Measurements from ENCODE around the gene RPN2. TPM values are rescaled to one million over a fixed set of nuclear protein-coding genes. Genes with fewer than 3 reads are reported as not detected.

RPN2 gene
- polyA plus RNA-seq, 6 donors from 2014 or later: 190 to 343 (median 199) TPM

Other genes with a start within 250 kb of the RPN2 start
- gene SAMHD1, start 227.6 kb upstream of the RPN2 start, polyA plus RNA-seq (ENCODE audit: low read depth in 6 of 6): 10 to 100 TPM; 13.8 to 25.1 (median 20.1) TPM
- 10 to 100 TPM in 1 of 6 donors, 1 to 10 TPM in 5; 3.3 to 15.4 (median 7.0) TPM for gene RBL1, start 83.3 kb upstream of the RPN2 start, polyA plus RNA-seq (ENCODE audit: low read depth in 6 of 6)
- gene MROH8, start 218 bp downstream of the RPN2 start, polyA plus RNA-seq (ENCODE audit: low read depth in 6 of 6): 1 to 10 TPM in 5 of 6 donors, under 1 TPM in 1; 0.89 to 3.9 (median 2.2) TPM
- gene GHRH, start 82.5 kb downstream of the RPN2 start, polyA plus RNA-seq (ENCODE audit: low read depth in 6 of 6): not detected
- 10 to 100 TPM; 19.4 to 39.0 (median 25.7) TPM for gene MANBAL, start 110.3 kb downstream of the RPN2 start, polyA plus RNA-seq (ENCODE audit: low read depth in 6 of 6)
- 1 to 10 TPM in 5 of 6 donors, not detected in 1; 1.2 to 2.3 (median 1.7) TPM for gene SRC, start 166.8 kb downstream of the RPN2 start, polyA plus RNA-seq (ENCODE audit: low read depth in 6 of 6)